Progenitor cell of endocrine pancreas (in vitro differentiated cells): ENCODE results near the gene IGFBP3. TPM values are rescaled to one million over a fixed set of nuclear protein-coding genes. Genes with fewer than 3 reads are reported as not detected.
A peak's percentile ranks its signal among the peaks of the same experiment; 100 is the strongest.

Experiments
- DNase-seq: peaks from one replicate; pipeline ENCODE4 v3.0.0; 2021; ENCODE audit warnings: low spot score; ENCODE audit not compliant: unreplicated experiment
- H3K27ac Mint-ChIP-seq: 2 replicates; pipeline ENCODE4 v1.8.0; 2021; ENCODE audit warnings: mild to moderate bottlenecking, moderate library complexity, mixed read lengths
- H3K27me3 Mint-ChIP-seq: 2 replicates; pipeline ENCODE4 v1.8.0; 2021; ENCODE audit warnings: mixed read lengths
- H3K36me3 Mint-ChIP-seq: 2 replicates; pipeline ENCODE4 v1.8.0; 2022; ENCODE audit warnings: mixed read lengths; ENCODE audit not compliant: insufficient read depth
- H3K4me1 Mint-ChIP-seq: 2 replicates; pipeline ENCODE4 v1.8.0; 2021; ENCODE audit warnings: low read depth, mixed read lengths
- H3K4me3 Mint-ChIP-seq: 2 replicates; pipeline ENCODE4 v1.8.0; 2021; ENCODE audit warnings: low read depth, mild to moderate bottlenecking, moderate library complexity, mixed read lengths
- H3K9me3 Mint-ChIP-seq: 2 replicates; pipeline ENCODE4 v1.8.0; 2021; ENCODE audit warnings: low read depth, mixed read lengths
- total RNA-seq: library from RNA; stranded (reverse); gene quantifications from 2 replicates; pipeline ENCODE4 v1.2.1, GENCODE V29; 2021
- TF ChIP-seq, protein P1 (sequence below): fragments of 200-600 bp; sonication (generic); IDR thresholded peaks from one replicate; pipeline ENCODE4 v1.5.0; 2021; ENCODE audit warnings: antibody characterized with exemption, mild to moderate bottlenecking; ENCODE audit not compliant: unreplicated experiment

Gene IGFBP3
- total RNA-seq, 1 donor from 2014 or later = 8.6 TPM

DNA sequence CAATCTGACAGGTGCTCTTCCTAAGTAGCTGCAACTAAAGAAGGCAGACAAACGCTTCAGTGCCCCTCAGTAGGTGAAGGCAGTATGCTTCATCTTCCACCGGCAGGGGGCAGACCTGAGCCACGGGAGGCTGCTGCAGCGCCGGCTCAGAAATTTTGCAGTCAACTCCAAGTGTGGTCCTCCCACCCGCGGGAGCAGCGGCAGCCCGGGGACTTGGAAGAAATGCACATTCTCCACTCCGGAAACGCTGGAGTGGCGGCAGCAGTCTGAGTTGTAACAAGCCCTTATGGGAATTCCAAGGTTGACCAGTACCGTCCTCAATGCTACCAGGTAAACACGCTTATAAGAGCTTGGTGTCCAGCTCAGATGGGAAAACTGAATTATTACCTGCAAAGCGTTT, 3.4 kb downstream of the IGFBP3 start:
- TF ChIP-seq, protein P1, sequence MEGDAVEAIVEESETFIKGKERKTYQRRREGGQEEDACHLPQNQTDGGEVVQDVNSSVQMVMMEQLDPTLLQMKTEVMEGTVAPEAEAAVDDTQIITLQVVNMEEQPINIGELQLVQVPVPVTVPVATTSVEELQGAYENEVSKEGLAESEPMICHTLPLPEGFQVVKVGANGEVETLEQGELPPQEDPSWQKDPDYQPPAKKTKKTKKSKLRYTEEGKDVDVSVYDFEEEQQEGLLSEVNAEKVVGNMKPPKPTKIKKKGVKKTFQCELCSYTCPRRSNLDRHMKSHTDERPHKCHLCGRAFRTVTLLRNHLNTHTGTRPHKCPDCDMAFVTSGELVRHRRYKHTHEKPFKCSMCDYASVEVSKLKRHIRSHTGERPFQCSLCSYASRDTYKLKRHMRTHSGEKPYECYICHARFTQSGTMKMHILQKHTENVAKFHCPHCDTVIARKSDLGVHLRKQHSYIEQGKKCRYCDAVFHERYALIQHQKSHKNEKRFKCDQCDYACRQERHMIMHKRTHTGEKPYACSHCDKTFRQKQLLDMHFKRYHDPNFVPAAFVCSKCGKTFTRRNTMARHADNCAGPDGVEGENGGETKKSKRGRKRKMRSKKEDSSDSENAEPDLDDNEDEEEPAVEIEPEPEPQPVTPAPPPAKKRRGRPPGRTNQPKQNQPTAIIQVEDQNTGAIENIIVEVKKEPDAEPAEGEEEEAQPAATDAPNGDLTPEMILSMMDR = peak; percentile 98
- Mint-ChIP-seq H3K9me3 (no peaks in the 10 kb centered on the region), H3K36me3 (no peaks in the 10 kb centered on the region), H3K27ac (no peak overlapping the region), H3K27me3 (peaks cover 49% of the 10 kb centered on the region), H3K4me3 (no peak overlapping the region), H3K4me1 (peaks cover 12% of the 10 kb centered on the region)
- DNase-seq = peak; percentile 85

DNA sequence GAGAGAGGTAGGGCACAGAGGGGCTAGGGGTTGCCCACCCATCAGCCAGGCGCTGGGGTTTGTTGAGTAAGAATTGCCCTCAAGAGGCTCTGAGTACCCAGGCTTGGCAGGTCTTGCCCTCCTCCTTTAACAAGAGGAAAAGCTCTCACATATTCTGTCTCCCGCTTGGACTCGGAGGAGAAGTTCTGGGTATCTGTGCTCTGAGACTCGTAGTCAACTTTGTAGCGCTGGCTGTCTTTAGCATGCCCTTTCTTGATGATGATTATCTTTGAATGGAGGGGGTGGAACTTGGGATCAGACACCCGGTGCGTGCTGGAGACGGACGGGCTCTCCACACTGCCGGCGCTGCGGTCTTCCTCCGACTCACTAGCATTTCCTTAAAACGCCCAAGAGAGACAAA, 4.0 kb downstream of the IGFBP3 start:
- H3K9me3 Mint-ChIP-seq = no peaks in the 10 kb centered on the region
- no peaks in the 10 kb centered on the region for H3K36me3 Mint-ChIP-seq
- TF ChIP-seq, protein P1 = no peak
- DNase-seq = no peak
- peaks cover 6% of the 10 kb centered on the region for H3K4me1 Mint-ChIP-seq
- no peak overlapping the region for H3K4me3 Mint-ChIP-seq
- peaks cover 43% of the 10 kb centered on the region for H3K27me3 Mint-ChIP-seq
- H3K27ac Mint-ChIP-seq = no peak overlapping the region

DNA sequence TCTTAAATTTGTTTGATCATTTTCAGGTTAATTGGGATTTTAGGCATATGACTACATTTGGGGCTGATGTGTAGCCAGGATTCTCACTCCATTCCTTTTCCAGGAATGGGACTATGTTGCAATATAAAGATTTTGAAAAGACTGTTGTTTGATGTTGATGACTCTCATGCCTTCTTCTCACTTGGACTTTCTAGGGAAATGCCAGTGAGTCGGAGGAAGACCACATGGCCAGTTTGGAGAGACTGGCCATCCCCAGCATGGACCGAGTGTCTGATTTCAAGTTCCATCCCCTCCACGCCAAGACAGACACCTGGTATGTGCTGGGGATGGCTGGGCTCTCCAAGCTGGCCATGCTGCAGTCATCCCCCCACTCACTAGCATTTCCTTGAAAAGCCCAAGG, 5.5 kb downstream of the IGFBP3 start:
- TF ChIP-seq, protein P1 = no peak
- H3K36me3 Mint-ChIP-seq = no peaks in the 10 kb centered on the region
- peaks cover 6% of the 10 kb centered on the region for H3K4me1 Mint-ChIP-seq
- H3K4me3 Mint-ChIP-seq = no peak overlapping the region
- DNase-seq = no peak
- peaks cover 36% of the 10 kb centered on the region for H3K27me3 Mint-ChIP-seq
- no peak overlapping the region for H3K27ac Mint-ChIP-seq
- no peaks in the 10 kb centered on the region for H3K9me3 Mint-ChIP-seq

DNA sequence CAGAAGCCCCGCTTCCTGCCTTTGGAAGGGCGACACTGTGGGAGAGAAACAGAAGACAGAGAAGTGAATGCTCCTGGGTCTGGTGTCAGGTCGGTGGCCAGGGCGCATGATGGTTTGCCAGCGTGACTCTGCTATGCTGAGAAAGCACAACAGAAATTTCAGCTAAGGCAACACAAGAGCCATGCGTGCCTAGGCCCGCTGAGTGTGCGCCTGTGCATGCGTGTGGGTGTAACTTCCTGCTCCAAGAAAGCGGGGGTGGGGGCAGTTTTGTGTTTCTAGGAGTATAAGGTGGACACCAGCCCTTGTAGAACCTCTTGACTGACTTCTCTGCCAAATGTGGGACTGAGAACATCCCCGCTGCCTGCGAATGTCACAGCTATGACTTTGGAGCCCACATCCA, 6.2 kb downstream of the IGFBP3 start:
- Mint-ChIP-seq H3K27me3 (peaks cover 30% of the 10 kb centered on the region), H3K4me1 (peaks cover 2% of the 10 kb centered on the region), H3K36me3 (no peaks in the 10 kb centered on the region), H3K9me3 (no peaks in the 10 kb centered on the region), H3K4me3 (no peak overlapping the region), H3K27ac (no peak overlapping the region)
- no peak for DNase-seq
- TF ChIP-seq, protein P1 = no peak

DNA sequence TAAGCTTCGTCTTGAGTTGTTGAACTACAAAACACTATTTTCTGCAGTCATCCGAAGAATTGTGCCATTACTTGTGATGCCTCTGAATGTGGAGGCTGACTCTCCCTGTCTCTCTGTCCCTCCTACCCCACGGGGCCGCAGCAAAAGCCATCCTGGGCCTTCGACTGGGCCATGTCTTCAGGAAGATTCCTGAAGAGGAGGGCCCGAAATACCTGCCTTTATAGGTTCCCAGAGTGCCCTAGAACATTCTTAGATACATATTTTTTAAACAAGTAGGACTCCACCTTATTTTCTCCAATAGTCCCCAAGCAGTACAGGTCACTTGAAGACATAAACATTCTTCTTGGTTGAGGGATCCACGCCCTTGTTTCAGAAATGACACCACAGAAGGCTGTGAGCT, 8.1 kb downstream of the IGFBP3 start:
- TF ChIP-seq, protein P1 = no peak
- peaks cover under 1% of the 10 kb centered on the region for H3K36me3 Mint-ChIP-seq
- no peak overlapping the region for H3K27ac Mint-ChIP-seq

More for the DNA sequence above, 8.1 kb downstream of the IGFBP3 start:
- DNase-seq = no peak
- H3K9me3 Mint-ChIP-seq = peaks cover 7% of the 10 kb centered on the region
- peaks cover 1% of the 10 kb centered on the region for H3K4me1 Mint-ChIP-seq
- no peak overlapping the region for H3K4me3 Mint-ChIP-seq
- H3K27me3 Mint-ChIP-seq = peaks cover 10% of the 10 kb centered on the region
